Activated CD4-positive, alpha-beta T cell treated with anti-CD3 and anti-CD28 coated beads for 48 hours (primary cell): ENCODE data around the gene FBRSL1.
"Not testable (repeated sequence)": the region's sequence is repeated elsewhere in the genome, so short reads cannot be mapped to it uniquely, and the experiment has no call there.

ENCODE experiments used
- DNase-seq: peaks from one replicate; pipeline ENCODE4 v3.0.0-alpha.2; 2020

The FBRSL1 gene

DNA sequence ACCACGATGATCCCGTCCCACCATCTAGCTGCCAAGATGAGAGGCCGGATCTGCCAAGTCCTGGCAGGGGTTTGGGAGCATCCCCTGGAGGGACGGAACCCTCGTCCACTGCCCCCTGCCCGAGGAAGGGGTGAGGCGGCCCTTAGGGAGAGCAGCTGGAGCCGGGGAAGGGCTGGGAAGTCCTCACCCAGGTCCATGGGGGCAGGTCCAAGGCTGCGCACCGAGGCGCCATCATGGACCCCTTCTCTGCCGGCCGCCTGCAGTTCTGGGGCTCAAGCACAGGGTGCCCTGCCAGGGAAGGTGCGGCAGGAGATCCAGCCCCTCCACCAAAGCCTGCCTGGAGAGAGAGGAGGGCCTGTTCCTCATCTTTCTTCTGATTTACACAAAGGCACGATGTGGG is 17.6 kb upstream of the FBRSL1 start:
- no peak for DNase-seq

DNA sequence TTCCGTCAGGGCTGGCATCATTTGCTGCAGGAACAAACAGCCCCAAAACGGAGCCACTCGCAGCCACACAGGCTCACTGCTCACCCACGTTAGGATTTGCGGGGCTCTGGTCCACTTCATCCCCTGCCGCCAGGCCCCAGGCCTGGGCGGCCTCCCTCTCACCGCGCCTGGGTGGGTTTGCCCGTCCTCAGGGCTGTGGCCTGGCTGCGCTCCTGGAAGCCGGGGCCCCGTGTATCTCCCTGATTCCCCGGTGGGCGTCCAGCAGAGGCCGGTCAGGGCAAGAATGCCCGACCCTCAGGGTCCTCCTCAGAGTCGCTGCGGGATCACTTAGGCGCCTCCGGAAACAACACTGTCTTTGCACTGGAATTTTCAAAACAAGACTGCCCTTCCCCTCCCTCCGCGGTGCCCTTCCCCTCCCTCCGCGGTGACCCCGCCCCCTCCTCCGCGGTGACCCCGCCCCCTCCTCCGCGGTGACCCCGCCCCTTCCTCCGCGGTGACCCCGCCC is 15.7 kb upstream of the FBRSL1 start:
- no peak for DNase-seq

DNA sequence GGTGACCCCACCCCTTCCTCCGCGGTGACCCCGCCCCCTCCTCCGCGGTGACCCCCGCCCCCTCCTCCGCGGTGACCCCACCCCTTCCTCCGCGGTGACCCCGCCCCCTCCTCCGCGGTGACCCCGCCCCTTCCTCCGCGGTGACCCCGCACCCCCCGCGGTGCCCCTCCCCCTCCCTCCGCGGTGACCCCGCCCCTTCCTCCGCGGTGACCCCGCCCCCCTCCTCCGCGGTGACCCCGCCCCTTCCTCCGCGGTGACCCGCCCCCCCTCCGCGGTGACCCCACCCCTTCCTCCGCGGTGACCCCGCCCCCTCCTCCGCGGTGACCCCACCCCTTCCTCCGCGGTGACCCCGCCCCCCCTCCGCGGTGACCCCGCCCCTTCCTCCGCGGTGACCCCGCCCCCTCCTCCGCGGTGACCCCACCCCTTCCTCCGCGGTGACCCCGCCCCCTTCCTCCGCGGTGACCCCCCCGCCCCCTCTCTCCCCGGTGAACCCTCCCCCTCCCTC is 15.1 kb upstream of the FBRSL1 start:
- DNase-seq = not testable (repeated sequence)

DNA sequence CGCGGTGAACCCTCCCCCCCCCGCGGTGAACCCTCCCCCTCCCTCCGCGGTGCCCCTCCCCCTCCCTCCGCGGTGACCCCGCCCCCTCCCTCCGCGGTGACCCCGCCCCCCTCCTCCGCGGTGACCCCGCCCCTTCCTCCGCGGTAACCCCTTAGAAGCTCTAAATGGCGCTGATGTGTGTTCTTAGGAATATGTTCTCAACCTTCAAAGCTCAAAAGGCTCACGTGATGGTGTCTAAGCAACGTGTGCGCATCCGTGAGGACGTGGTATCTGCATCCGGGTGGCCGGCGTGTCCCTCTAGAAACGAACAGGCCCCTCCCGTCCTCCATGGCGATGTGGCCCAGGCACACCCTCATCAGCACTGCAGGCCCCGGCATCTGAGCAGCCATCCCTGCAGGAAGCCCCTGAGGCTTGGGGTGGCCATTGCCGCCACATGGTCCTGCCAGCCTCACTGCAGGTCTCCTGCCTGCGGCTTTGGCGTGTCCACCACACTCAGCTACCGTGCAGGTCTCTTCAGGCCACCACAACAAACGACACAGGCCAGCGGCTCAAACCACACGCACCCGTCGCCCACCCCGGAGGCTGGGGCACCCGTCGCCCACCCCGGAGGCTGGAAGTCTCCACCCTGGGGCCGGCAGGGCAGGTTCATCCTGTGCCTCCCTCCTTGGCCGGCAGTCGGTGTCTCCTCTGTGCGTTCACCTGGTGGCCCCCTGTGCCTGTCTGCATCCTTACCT is 14.5 kb upstream of the FBRSL1 start:
- DNase-seq = no peak

DNA sequence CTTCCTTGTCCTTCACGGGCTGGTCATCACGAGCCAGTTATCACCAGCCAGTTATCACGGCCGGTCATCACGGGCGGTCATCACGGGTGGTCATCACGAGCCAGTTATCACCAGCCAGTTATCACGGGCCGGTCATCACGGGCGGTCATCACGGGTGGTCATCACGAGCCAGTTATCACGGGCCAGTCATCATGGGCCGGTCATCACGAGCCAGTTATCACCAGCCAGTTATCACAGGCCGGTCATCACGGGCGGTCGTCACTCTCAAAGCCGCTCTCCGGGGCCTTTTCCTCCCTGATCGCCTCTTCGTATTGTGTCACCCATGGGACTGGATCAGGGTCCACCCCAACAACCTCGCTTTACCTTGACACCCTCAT is 13.9 kb upstream of the FBRSL1 start:
- no peak for DNase-seq

DNA sequence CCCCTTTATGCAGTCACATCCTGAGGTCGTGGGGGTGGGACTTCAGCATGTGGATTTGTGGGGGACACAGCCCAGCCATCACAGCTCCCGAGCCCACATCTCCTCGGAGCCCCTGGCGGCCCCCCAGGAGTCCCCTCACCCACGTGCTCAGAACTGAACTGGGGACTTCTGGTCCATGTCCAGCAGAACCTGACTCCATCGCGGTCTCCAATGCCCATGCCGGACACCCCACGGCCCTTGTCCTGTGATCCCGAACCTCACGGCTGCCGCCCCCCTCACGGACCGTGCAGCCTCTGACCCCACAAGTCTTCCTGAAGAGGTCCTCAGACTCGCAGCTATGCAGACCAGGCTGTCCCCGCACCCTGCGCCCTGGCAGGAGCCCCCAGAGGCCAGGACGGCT is 13.5 kb upstream of the FBRSL1 start:
- DNase-seq = no peak

DNA sequence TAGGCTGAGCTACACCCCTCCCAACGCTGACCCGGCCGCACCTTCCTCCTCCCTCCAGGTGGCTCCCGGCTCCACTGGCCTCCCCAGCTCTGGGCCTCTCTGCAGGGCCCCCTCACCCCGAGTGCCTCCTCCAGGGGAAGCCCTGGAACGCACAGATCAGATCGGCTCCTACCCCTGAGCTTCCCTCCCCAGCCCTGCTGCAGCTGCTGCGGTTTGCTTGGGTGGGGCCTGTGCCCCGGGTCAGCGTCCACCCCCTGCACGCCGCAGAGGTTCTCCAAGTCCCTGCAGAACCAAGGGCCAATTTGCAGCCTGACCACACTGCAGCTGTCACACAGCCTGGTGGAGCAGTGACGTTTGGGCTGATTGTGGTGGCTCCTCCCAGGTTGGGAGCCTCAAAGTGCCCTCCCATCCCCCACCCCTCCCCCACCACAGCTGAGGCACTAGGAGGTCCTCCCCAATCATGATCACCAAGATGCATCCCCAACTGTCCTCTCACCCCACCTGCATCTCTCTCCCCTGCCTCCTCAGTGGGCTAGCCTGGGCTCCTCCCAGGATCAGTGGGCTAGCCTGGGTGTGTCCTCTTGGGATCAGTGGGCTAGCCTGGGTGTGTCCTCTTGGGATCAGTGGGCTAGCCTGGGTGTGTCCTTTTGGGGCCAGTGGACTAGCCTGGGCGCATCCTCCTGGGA is 12.8 kb upstream of the FBRSL1 start:
- DNase-seq = no peak

DNA sequence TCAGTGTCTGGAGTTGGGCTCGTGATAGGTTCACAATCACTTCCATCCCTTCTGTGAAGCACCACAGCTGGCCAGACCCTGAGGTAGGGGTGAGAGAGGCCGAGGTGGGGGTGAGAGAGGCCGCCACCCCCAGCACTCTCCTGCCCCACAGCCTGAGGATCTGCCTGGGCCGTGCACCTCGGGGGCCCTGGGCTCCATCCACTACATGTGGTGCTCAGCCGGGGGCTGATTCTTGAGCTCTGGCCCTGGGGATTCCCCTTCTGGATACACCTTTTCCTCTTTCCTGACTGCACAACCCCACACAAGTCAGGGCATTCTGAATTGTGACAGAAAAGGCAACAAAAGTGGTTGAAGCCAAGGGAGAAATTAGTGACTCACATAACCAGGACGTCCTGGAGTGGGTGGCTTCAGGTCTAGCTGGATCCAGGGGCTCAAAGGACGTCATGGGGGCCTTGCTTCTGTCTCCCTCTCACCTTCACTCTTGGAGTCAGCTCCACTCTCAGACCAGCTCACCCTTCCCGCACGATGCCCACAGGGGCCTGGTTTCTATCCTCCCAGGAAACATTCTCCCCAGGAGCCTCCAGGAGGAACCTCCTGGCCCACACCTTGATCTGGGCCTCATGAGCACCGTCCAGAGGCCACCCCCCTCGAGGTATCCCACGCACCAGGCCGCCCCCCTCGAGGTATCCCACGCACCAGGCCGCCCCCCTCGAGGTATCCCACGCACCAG is 12.1 kb upstream of the FBRSL1 start:
- no peak for DNase-seq

DNA sequence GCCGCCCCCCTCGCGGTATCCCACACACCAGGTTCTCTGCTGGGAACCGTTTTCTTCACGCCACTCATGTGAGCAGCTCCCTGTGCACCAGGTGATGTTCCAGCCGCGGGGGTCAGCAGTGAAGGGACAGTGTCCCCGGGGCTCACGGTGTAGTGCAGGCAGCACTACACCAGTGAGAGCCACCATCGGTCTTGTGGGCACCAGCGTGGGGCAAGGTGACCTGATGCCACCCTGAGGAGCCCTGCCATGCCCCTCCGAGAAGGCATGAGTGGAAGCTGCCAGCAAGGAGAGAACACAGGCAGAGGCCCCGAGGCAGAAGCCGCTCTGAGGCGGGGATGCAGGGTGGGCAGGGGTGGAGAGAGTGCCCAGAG is 11.5 kb upstream of the FBRSL1 start:
- no peak for DNase-seq

DNA sequence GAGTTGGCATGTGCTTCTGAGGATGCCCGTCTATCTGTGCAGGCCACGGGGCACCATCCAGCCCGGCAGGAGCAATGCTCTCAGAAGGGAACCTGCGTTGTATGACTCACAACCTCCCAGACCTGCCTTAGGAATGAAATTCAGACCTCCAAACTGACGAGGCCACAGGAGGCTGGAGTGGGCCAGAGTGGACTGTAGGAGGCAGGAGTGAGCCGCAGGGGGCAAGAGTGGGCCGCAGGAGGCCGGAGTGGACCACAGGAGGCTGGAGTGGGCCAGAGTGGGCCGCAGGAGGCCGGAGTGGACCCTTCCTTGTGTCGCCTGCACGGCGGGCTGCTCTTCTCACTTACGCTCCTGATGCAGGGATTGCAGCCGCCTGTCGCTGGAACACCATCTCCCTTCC is 11.1 kb upstream of the FBRSL1 start:
- DNase-seq = no peak

DNA sequence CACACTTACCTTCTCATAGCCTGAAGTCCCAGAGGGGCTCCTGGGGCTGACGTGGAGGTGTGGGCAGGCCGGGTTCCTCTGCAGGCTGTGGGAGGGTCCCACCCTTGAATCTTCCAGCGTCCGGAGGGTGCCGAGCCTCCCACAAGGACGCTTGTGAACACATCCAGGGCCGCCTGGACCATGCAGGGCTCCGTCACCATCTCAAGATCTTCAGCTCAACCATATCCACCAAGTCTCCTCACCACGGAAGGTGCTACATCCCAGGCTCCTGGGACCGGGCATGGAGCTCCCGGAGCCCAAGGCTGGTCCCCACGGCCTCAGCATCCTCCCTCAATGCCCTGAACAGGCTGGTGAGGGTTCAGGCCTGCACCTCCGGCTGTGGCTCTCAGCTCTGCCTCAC is 10.7 kb upstream of the FBRSL1 start:
- DNase-seq = no peak

DNA sequence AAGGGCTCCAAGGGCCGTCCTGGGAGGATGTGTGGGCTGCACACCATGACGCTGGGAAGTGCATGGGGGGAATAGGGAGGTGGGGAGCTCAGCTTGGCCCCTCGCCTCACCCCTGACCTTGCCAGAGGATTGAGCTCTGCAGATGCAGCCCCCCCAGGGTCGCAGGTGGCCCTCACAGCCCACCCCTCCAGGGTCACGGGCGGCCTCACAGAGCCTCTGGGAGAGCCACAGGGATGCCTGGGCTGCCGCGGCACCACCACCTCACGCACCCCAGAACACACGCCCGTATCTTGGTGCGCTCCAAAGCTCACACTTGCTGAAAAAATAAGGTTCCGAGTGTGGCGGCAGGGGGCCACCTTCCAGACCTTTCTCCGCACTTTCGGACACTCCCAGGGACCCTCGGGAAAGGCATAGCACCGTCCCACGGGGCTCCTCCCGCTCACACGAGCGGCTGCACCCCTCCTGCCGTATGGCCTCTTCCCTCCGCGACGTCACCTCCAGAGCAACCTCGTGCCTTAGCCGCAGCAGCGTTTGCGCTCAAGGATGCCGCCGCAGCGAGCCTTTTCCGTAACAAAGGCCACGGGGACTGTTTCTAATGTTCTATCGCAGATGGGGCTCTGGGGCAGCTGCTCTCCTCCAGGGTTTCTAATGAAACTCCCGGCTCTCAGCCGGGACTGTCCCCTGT is 9.9 kb upstream of the FBRSL1 start:
- DNase-seq = no peak

DNA sequence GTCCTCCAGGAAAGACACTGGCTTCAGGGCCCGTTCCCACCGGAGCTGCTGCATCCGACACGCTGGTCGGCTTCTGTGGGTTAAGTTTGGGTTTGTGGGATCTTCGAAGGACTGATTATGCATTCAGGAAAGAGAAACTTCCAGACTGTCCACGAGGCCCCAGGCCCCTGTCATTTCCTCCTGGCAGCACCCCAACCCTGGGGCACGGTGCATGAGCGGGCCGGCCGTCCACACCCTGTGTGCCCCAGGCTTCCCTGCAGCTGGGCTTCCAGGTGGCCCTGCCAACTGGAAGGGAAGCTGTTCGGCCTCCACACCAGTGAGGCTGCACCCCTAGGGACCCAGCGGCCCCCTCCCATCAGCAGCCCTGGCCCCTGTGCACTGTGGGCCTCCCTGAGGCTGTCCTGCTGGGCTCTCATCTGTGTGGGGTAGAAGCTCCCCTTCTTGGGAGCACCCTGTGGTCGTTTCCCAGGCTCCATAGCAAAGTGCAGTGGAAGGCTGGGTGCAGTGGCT is 9.3 kb upstream of the FBRSL1 start:
- no peak for DNase-seq

DNA sequence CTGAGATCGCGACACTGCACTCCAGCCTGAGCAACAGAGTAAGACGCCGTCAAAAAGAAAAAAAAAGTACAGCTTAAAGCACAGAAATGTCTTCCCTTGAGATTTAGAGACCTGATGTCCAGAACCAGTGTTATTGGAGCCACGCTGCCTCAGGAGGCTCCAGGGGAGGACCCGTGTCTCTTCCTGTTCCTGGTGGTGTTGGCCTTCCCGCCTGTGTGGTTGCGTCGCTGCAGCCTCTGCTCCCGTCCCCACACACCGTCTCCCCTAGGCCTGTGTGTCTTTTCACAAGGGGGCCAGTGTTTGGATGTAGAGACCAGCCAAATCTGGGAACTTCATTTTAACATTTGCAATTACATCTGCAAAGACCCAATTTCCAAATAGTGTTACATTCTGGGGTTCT is 8.6 kb upstream of the FBRSL1 start:
- no peak for DNase-seq

DNA sequence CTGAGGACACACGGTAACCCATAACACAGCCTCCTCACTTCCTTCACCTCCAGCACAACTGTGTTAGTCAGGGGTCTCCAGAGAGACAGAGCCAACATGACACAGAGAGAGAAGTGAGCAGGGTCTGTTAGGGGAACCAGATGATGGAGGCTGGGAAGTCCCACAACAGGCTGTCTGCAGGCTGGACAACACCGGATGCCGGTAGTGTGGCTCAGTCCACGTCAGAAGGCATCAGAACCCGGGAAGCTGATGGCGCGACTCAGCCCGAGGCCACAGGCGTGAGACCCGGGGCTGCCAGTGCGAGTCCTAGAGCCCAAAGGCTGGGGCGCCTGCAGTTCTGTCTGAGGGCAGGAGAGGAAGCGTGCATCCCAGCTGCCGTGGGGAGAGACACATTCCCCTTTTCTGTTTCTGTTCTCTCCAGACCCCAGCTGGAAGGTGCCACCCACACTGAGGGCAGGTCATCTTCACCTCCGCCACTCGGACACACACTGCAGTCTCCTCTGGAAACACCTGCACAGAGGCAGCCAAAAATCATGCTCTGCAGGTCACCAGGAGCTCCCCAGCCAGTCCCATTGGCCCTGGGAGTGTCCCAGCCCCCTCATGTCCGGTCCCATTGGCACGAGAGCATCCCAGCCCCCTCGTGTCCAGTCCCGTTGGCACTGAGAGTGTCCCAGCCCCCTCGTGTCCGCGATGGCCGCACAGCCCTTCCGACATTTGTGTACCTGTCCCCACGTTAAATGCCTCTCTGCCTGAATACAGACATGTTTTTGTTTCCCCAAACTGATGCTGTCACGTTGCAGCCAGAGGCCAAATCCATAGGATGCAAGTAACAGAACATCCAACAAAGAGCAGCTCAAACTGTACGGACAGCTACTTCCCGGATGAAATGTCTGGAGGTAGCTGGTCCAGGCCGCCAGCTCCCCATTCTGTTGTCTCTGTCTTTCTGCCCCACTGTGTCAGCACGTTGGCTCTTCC is 7.9 kb upstream of the FBRSL1 start:
- no peak for DNase-seq

DNA sequence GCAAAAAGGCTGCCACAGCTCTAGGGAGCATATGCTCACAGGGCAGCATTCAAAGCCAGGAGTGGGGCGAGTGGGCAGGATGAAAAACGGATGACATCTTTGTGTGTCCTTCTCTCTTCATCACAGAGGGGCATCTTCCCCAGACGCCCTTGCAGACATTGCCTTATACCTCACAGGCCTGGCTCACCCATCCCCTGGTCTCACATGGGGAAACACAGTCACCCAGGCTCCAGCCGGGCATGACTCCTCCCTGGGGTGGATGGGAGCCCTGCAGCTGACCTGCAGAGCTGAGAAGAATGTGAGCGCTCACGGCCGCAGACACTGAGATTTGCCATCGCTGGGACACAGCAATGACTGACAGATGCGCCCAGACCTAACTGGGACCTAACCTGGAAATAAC is 7.2 kb upstream of the FBRSL1 start:
- DNase-seq = no peak

DNA sequence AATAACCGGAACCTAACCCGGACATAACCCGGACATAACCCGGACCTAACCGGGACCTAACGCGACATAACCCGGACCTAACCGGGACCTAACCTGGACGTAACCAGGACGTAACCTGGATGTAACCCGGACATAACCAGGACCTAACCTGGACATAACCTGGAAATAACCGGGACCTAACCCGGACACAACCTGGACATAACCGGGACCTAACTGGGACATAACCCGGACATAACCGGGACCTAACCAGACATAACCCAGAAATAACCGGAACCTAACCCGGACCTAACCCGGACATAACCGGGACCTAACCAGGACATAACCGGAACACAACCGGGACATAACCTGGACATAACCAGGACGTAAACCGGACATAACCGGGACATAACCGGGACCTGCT is 6.7 kb upstream of the FBRSL1 start:
- no peak for DNase-seq

DNA sequence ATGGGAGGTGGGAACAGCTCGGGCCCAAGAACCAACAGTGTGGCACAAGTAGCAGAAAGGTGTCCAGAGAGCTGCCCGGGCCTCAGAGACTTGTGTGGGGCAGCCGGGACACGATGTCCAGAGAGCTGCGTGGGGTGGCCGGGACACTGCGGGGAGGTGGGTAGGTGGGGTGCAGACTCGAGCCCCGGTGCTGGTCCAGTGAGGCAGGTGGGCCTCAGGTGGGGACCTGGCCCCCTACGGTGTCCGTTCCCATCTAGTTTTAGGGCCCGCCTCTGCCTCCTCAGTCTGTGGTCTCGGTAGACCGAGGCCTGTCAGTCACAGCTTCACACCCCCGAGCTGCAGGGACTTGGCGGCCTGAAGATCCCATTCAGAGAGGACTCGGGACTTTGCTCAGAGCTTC is 6.3 kb upstream of the FBRSL1 start:
- no peak for DNase-seq

DNA sequence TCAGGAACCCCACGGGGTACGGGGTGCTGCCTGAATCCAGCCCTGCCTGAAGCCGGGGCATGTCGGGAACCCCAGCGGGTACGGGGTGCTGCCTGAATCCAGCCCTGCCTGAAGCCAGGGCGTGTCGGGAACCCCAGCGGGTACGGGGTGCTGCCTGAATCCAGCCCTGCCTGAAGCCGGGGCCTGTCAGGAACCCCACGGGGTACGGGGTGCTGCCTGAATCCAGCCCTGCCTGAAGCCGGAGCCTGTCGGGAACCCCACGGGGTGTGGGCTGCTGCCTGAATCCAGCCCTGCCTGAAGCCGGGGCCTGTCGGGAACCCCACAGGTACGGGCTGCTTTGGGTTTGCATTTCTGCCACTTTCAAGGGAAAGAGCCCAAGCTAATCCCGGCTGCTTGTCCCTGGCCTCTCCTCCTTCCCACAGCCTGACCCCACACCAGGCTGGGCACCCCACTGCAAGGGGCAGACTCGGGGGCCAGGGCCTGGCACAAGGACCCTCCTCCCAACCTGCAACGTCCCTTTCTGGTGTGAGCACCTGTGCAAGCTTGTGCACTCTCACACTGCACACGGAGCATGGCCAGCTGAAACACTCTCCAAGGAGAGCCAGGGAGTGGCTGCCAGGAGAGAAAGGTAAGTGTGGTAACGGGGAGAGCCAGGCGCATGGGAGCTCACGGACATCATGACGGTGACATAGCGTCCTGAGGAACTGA is 5.6 kb upstream of the FBRSL1 start:
- no peak for DNase-seq

DNA sequence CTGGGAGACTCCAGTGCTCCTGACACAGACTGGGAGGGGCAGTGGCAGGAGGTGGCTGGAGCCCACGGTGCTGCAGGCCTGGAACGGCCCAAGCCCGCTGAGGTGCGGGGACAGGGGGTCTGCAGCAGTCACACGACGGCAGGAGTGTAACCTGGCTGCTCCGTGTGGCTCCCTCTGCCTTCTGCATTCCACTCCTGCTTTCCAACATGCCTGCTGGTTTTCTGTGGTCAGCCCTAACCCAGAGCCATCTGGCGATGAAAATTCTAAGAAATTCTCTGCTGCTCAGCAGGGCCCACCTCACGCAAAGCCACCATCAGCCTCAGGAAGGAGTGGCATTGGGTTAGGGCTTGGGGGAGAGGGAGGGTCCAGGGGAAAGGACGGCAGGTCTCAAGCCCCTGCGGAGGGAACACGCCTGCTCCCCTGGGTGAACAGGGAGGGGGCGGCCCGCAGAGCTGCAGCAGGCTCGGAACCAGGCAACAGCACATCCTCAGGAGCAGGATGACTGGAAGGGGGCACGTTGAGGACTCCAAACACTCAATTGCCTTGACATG is 5.0 kb upstream of the FBRSL1 start:
- no peak for DNase-seq

DNA sequence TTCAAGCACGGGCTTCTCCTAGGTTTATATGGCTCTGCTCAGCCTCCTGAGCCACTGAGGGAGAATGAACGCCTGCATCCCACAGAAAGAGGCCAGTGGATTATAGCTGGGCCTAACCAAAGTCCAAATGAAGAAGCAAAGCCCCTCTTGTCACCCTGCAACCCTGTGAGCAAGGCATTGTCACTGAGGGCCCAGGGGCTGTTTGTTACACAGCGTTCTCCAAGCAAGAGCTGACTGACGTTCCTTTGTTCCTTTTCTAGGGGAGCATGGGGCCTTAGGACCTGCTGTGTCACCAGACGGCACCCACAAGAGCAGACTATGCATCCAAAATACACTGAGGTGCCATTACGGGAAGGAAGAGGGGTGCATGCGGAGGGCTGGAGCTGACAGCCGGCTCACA is 4.3 kb upstream of the FBRSL1 start:
- no peak for DNase-seq
